Activated CD8-positive, alpha-beta memory T cell treated with anti-CD3 and anti-CD28 coated beads, Interleukin-2, amount 50 U/mL, for 4 hours (primary cell): Measurements from ENCODE around the gene RNF4.
"Not testable (repeated sequence)": the region's sequence is repeated elsewhere in the genome, so short reads cannot be mapped to it uniquely, and the experiment has no call there.

ENCODE experiments used
- DNase-seq: peaks from one replicate; pipeline ENCODE4 v3.0.0-alpha.2; 2020

Gene RNF4

GRCh38 chr4:2468456-2469191, at the start of gene RNF4:
RNF4 (plus strand) TSS chr4:2469106; CDS start chr4:2490494, 21,388 bp downstream.
- peak; percentile 95 for DNase-seq

GRCh38 chr4:2419814-2420213, 49.1 kb upstream of the RNF4 start:
- DNase-seq = no peak

- DNase-seq = no peak
Measured at GRCh38 chr4:2421928-2422327, 47.0 kb upstream of the RNF4 start.

- DNase-seq = no peak
Measured at GRCh38 chr4:2423066-2423465, 45.8 kb upstream of the RNF4 start.

- DNase-seq = no peak
Measured at GRCh38 chr4:2423695-2424094, 45.2 kb upstream of the RNF4 start.

GRCh38 chr4:2424581-2424980, 44.3 kb upstream of the RNF4 start:
- DNase-seq = no peak

GRCh38 chr4:2425386-2426068, 43.4 kb upstream of the RNF4 start:
- DNase-seq = no peak

GRCh38 chr4:2426069-2426397, 42.9 kb upstream of the RNF4 start:
- DNase-seq = no peak

- no peak for DNase-seq
Measured at GRCh38 chr4:2426711-2427275, 42.1 kb upstream of the RNF4 start.

GRCh38 chr4:2427383-2428334, 41.2 kb upstream of the RNF4 start:
- DNase-seq = no peak

GRCh38 chr4:2428496-2429213, 40.3 kb upstream of the RNF4 start:
- no peak for DNase-seq

- not testable (repeated sequence) for DNase-seq
Measured at GRCh38 chr4:2429945-2430757, 38.8 kb upstream of the RNF4 start.

GRCh38 chr4:2432004-2432403, 36.9 kb upstream of the RNF4 start:
- no peak for DNase-seq

- no peak for DNase-seq
Measured at GRCh38 chr4:2432991-2433530, 35.8 kb upstream of the RNF4 start.

- DNase-seq = no peak
Measured at GRCh38 chr4:2433609-2434350, 35.1 kb upstream of the RNF4 start.

GRCh38 chr4:2434420-2434819, 34.5 kb upstream of the RNF4 start:
- no peak for DNase-seq

GRCh38 chr4:2436301-2436700, 32.6 kb upstream of the RNF4 start:
- no peak for DNase-seq

- DNase-seq = no peak
Measured at GRCh38 chr4:2436761-2437474, 32.0 kb upstream of the RNF4 start.

- DNase-seq = no peak
Measured at GRCh38 chr4:2437475-2438215, 31.3 kb upstream of the RNF4 start.
